Fibroblast of skin of left biceps (primary cell): ENCODE data around the gene CFAP44.
"Not testable (repeated sequence)": the region's sequence is repeated elsewhere in the genome, so short reads cannot be mapped to it uniquely, and the experiment has no call there.

Experiments used
- DNase-seq, 2 experiments: peaks; one replicate each; pipeline ENCODE4 v3.0.0-alpha.2; 2013; ENCODE audit warnings: low read depth in 2 of 2

CFAP44 gene, protein sequence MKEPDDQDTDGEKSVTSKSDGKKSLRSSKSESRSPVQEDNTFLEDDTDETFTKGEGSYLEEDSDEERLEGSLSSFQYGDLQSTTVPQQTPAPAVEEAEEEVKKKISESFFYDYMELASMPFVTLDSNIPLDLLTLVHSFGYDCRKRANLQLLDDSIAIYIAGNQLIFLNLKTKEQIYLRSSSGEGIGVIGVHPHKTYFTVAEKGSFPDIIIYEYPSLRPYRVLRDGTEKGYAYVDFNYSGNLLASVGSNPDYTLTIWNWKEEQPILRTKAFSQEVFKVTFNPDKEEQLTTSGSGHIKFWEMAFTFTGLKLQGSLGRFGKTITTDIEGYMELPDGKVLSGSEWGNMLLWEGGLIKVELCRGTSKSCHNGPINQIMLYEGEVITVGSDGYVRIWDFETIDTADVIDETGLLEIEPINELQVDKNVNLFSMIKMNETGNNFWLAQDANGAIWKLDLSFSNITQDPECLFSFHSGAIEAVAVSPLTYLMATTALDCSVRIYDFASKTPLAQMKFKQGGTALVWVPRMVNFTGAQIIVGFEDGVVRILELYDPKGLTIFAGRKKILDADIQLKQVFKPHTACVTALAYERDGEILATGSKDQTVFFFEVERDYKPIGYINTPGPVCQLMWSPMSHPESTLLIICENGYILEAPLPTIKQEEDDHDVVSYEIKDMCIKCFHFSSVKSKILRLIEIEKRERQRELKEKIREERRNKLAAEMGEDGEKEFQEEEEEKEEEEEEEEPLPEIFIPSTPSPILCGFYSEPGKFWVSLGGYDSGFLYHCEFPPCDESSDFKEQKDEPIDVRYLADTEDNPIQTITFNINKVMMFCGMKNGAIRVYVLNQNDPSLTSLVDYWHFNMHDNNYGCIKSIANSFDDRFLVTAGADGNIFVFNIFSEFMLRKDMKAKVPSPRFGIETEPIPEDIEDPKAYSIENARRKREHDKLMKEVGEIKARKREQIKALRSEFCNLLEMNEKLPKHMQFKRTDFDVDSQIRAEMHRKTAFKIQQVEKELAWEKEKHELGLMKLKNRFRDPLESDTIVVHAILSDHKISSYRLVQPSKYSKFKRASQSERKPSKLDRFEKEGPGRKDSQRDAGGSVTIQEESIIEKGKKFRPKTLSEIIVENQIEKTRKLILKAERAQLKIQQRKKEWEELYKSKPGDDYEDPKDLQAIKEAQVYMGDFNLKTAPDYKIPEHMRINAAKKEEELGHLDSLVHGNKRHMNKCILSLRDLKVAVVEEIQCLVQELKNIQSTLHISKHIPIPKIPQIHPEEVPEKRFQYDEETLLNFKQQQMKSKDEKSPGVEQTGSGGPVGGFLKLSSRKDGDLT (N-terminal part only)

GRCh38 chr3:113441051-113441770 is at the start of gene CFAP44:
TSS of gene CFAP44 (minus strand) at chr3:113441493. CDS start at chr3:113433664, 7,829 bp downstream.
- peak; percentile 6 to 32 for DNase-seq

DNA sequence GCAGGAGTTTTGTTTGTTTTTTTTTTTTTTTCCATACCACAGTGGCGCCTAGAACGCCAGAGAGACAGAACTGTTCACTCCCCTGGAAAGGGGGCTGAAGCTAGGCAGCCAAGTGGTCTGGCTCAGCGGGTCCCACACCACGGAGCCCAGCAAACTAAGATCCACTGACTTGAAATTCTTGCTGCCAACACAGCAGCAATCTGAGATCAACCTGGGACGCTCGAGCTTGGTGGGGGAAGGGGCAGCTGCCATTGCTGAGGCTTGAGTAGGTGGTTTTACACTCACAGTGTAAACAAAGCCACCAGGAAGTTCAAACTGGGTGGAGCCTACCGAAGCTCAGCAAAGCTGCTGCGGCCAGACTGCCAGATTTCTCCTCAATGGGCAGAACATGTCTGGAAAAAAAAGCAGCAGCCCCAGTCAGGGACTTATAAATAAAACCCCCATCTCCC is 43.9 kb upstream of the CFAP44 start:
- no peak for DNase-seq

DNA sequence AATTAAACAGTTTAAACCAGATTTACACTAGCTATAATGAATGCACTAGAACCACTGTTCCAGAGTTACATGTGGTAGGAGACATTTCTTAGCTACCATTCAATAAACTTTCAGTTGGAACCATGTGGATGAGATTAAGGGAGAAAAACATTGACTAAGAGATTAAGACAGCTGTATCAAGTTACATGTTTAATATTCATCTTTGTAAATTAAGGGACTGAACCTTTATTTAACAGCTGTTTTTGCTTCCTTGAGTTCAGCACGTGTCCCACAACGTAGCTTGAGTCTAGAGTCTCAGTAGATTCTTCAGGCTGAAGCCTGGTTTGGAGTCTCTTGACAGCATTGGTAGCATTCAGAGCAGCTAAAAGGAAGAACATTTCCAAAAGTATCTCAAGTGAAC is 27.2 kb upstream of the CFAP44 start:
- DNase-seq, result peak in 1 of 2 experiments; percentile 2

DNA sequence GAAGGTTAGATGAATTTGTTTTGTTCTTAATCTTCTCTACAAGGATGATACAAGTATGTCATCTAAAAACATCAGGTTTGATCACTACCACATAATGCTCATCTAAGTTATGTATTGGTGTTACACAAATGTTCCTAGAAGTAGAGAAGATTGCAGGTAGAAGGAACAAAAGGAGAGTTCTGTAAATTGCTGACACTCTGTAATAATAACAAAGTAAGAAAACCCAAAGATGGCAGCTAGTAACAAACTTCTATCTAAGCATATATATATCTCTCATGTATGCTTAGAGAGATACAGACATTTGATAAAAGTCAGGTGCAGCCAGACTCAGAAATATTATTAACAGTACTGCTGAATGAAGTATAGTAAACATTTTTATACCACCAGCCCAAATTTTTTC is 20.2 kb upstream of the CFAP44 start:
- no peak for DNase-seq

GRCh38 chr3:113458554-113458953 is 17.3 kb upstream of the CFAP44 start:
- DNase-seq, result not testable (repeated sequence)

DNA sequence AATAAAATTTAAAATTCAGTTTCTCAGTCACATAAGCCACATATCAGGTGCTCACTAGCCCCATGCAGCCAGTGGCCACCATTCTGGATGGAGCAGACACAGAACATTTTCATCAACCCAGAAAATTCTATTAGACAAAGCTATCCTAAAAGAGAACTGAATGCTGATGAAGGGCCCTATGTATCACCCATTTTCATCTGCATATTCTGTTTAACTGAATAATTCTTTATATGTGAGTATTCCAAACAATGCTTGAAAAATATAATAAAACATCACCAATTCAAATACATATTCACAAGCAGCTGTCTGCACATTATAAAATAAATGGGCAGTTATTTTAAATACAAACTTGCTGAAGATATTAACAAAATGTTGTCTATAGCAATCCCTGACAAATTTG is 14.2 kb upstream of the CFAP44 start:
- DNase-seq, result no peak

- DNase-seq, result no peak
These were observed 13.3 kb upstream of the CFAP44 start for GRCh38 chr3:113454630-113455029.

DNA sequence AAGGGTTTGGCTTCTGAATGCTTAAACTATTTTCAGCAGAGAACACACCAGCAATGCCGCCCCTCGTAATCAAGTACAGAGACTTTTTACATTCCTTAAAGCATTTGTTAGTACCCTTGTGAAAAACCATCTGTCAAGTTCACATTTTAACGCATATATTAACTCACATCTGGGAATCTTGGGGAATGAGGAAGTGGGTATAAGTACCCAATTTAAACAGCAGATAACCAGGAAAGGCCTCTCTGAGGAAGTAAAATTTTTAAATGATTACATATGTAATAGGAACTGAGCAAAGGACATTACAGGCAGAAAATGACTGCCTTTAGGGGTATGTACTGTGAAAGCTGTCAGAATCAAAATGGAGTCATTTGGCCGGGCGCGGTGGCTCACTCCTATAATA is 12.8 kb upstream of the CFAP44 start:
- DNase-seq, result peak in 1 of 2 experiments; percentile 15

- no peak for DNase-seq
These were observed 9.6 kb upstream of the CFAP44 start for GRCh38 chr3:113450911-113451310.

DNA sequence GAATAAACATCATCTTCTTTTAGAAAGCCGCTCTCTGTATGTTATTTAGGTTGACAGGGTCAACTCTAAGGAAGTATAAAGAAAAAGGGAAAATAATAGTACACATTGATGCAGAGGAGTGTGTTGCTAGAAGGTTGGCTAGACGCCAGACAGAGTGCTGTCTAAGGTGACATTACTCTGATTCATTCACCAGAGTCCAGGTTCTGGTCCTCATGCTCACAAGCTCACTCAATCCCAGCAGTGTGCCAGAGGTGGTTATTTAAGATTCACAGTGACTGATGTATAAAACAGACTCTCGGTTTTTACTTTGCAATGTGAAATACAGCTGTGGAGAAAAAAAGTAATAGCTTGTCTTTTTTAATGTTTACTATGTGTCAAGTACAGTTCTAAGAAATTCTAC is 1.7 kb downstream of the CFAP44 start:
- DNase-seq, result no peak

DNA sequence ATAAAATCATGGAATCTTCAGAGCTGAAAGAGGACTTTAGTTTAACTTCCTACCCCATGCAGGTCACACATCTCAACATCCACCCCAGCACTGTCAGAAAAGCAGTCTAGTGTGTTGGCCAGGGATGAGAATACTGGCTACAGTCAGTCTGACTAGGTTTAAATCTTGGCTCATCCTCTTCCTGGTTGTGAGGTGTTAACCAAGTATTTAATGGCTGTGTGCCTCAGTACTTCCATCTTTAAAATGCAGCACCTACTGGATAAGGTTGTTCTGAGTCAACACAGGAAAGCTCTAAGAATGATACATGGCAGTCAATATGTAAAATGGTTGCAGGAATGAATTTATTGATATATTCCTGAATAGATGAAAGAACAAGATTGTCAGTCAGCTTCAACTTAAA is 3.1 kb downstream of the CFAP44 start:
- no peak for DNase-seq

DNA sequence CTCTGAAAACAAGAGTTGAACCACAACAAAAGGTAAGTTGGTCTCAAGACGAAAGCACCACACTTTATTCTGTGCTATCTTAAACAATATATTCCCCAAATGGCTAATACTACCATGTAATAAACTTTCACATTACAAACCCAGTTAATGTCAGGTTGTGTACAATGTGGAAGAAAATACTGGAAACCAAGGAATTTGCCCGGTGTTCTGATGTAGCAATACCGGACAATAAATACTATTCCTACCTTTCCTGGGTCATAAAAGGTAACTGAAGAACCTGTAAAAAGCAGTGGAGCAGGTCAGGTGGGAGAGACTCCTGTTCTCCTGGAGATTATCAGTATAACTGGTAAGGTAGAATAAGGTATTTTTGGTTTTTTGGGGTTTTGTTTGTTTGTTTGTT is 3.9 kb downstream of the CFAP44 start:
- DNase-seq, result no peak

DNA sequence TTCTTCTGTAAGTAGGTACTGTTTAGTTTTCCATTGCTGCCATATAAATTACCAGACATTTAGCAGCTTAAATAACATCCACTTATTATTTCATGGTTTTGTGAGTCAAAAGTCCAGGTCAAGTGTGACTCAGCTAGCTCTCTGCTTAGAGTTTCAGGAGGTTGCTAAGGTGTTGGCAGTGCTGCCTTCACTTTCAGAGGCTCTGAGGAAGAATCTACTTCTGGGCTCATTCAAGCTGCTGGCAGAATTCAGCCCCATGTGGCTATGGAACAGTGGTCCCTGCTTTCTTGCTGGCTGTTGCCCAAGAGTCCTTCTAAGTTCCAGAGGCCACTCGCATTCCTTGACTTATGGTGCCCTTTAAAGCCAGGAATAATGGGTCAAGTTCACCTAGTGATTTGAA is 4.5 kb downstream of the CFAP44 start:
- DNase-seq, result no peak

GRCh38 chr3:113431811-113432210 is 9.5 kb downstream of the CFAP44 start:
- DNase-seq, result no peak

- DNase-seq, result no peak
These were observed 12.7 kb downstream of the CFAP44 start for GRCh38 chr3:113428581-113428980.

DNA sequence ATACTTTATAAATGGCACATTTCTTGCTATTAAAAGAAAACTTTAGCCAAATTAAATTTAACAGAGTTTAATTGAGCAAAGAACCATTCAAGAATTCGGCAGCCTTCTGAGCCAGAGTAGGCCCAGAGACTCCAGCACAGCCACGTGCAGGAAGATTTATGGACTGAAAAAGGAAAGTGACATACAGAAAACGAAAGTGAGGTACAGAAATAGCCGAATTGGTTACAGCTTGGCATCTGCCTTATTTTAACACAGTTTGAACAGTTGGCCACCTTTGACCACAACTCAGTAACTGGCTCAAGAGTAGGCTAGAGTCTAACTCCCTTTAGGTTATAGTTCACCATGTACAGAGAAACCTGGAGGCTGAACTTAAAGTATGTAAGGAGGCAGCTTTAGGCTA is 17.6 kb downstream of the CFAP44 start:
- DNase-seq, result no peak

GRCh38 chr3:113421082-113421481 is 20.2 kb downstream of the CFAP44 start:
- DNase-seq, result no peak

GRCh38 chr3:113409676-113410075 is 31.6 kb downstream of the CFAP44 start:
- DNase-seq, result no peak

GRCh38 chr3:113405180-113405579 is 36.1 kb downstream of the CFAP44 start:
- peak in 1 of 2 experiments; percentile 0 for DNase-seq

DNA sequence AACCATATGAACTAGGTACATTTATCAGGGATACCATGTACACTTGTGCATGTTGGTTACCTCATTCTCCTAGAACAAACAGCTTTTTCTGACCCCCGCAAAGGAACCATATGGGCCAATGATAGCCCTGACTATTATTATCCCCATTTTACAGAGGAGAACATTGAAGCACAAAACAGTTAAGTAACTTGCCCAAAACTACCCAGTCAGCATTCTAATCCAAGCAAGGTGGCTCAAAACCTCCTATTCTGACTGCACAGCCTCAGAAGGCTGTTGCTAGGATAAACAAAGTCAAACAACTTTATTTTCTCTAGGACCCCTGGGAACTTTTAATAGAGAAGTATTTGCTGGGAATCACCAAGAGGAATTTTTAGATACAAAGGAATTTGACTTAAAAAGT is 36.7 kb downstream of the CFAP44 start:
- DNase-seq, result no peak
